Hepatocyte (in vitro differentiated cells): ENCODE measurements around the gene OLFML3. TPM values are rescaled to one million over a fixed set of nuclear protein-coding genes. Genes with fewer than 3 reads are reported as not detected.

Experiments used
- DNase-seq: peaks from one replicate; pipeline ENCODE4 v3.0.0-alpha.2; 2016; ENCODE audit warnings: low spot score
- H2AFZ ChIP-seq: fragments of 200-600 bp; sonication (generic); 2 replicates; pipeline ENCODE4 v1.6.0; 2016; ENCODE audit warnings: antibody characterized with exemption, mild to moderate bottlenecking
- H3K27ac ChIP-seq: fragments of 200-600 bp; sonication (generic); 2 replicates; pipeline ENCODE4 v1.5.1; 2016; ENCODE audit warnings: mild to moderate bottlenecking
- H3K27me3 ChIP-seq: fragments of 200-600 bp; sonication (generic); 2 replicates; pipeline ENCODE4 v1.6.1; 2016
- H3K36me3 ChIP-seq: fragments of 200-600 bp; sonication (generic); replicated peaks from 2 replicates; pipeline ENCODE4 v1.5.1; 2016; ENCODE audit warnings: low read depth; ENCODE audit not compliant: insufficient read depth
- H3K4me1 ChIP-seq: fragments of 200-600 bp; sonication (generic); 2 replicates; pipeline ENCODE4 v1.5.1; 2016; ENCODE audit warnings: mild to moderate bottlenecking, moderate library complexity; ENCODE audit not compliant: insufficient read depth
- H3K4me2 ChIP-seq: fragments of 200-600 bp; sonication (generic); 2 replicates; pipeline ENCODE4 v1.6.0; 2016
- H3K4me3 ChIP-seq: fragments of 200-600 bp; sonication (generic); 2 replicates; pipeline ENCODE4 v1.5.1; 2016; ENCODE audit warnings: mild to moderate bottlenecking
- H3K79me2 ChIP-seq: fragments of 200-600 bp; sonication (generic); 2 replicates; pipeline ENCODE4 v1.6.0; 2017; ENCODE audit warnings: mild to moderate bottlenecking
- H3K9me2 ChIP-seq: fragments of 200-600 bp; sonication (generic); replicated peaks from 2 replicates; pipeline ENCODE4 v1.6.0; 2017; ENCODE audit warnings: mild to moderate bottlenecking; ENCODE audit not compliant: insufficient read depth
- H3K9me3 ChIP-seq: fragments of 200-600 bp; sonication (generic); 2 replicates; pipeline ENCODE4 v1.5.1; 2016; ENCODE audit warnings: low read depth, mild to moderate bottlenecking
- H4K20me1 ChIP-seq: fragments of 200-600 bp; sonication (generic); 2 replicates; pipeline ENCODE4 v1.6.0; 2016; ENCODE audit warnings: mild to moderate bottlenecking; ENCODE audit not compliant: insufficient read depth, poor library complexity, severe bottlenecking
- CTCF ChIP-seq: fragments of 200-600 bp; sonication (generic); IDR thresholded peaks from 2 replicates; pipeline ENCODE4 v1.5.1; 2016; ENCODE audit warnings: antibody characterized with exemption, mild to moderate bottlenecking; ENCODE audit not compliant: poor library complexity
- EZH2 ChIP-seq: fragments of 200-600 bp; sonication (generic); IDR thresholded peaks from 2 replicates; pipeline ENCODE4 v1.6.1; 2016; ENCODE audit warnings: antibody characterized with exemption, mild to moderate bottlenecking, borderline replicate concordance
- EZH2phosphoT487 ChIP-seq: fragments of 200-600 bp; sonication (generic); IDR thresholded peaks from one replicate; pipeline ENCODE4 v1.6.1; 2018; ENCODE audit warnings: antibody characterized with exemption, mild to moderate bottlenecking, low read depth, moderate library complexity; ENCODE audit not compliant: unreplicated experiment, severe bottlenecking
- WGBS: methylation state at CpG from one replicate; pipeline ENCODE4 v1.1.6; 2016; ENCODE audit warnings: low lambda C conversion rate; ENCODE audit errors: missing lambda C conversion rate; 5-methylcytosine and 5-hydroxymethylcytosine counted together
- polyA plus RNA-seq: library from polyadenylated mRNA; unstranded; fragments of >200 nt; fragmentation: Nextera tagmentation; extraction: Ambion mirVana; gene quantifications from 2 replicates; pipeline ENCODE4 v1.2.1, GENCODE V29; 2016
- total RNA-seq: library from RNA; depleted of rRNA; stranded (reverse); fragments of >200 nt; gene quantifications from 2 replicates; pipeline ENCODE4 v1.2.3, GENCODE V29; 2014

Gene OLFML3
- 441 and 460 TPM in 2 replicates for total RNA-seq
- polyA plus RNA-seq: 494 and 559 TPM in 2 replicates

GRCh38 chr1:113978863-113979702, at the start of gene OLFML3:
TSS of gene OLFML3 (plus strand) at chr1:113979474. CDS start at chr1:113979517, 43 bp downstream.
- H2AFZ ChIP-seq: peak within 1 kb of the TSS; percentile 25
- peak; percentile 96 for DNase-seq
- TF ChIP-seq EZH2 (no peak), CTCF (peak; percentile 77)
- no peaks in the 10 kb centered on the region for H3K9me3 ChIP-seq
- no peaks in the 10 kb centered on the region for H3K36me3 ChIP-seq
- H4K20me1 ChIP-seq: no peaks in the 10 kb centered on the region
- WGBS: 5% methylated on average over 12 of the region's 13 CpGs
- H3K79me2 ChIP-seq: peaks cover 23% of the 10 kb centered on the region
- peak within 1 kb of the TSS; percentile 96 for H3K27ac ChIP-seq
- no peaks in the 10 kb centered on the region for H3K9me2 ChIP-seq
- peaks cover 54% of the 10 kb centered on the region for H3K4me1 ChIP-seq
- peak within 1 kb of the TSS; percentile 20 for H3K4me3 ChIP-seq
- no peaks in the 10 kb centered on the region for H3K27me3 ChIP-seq
- peak within 1 kb of the TSS; percentile 71 for H3K4me2 ChIP-seq

DNA sequence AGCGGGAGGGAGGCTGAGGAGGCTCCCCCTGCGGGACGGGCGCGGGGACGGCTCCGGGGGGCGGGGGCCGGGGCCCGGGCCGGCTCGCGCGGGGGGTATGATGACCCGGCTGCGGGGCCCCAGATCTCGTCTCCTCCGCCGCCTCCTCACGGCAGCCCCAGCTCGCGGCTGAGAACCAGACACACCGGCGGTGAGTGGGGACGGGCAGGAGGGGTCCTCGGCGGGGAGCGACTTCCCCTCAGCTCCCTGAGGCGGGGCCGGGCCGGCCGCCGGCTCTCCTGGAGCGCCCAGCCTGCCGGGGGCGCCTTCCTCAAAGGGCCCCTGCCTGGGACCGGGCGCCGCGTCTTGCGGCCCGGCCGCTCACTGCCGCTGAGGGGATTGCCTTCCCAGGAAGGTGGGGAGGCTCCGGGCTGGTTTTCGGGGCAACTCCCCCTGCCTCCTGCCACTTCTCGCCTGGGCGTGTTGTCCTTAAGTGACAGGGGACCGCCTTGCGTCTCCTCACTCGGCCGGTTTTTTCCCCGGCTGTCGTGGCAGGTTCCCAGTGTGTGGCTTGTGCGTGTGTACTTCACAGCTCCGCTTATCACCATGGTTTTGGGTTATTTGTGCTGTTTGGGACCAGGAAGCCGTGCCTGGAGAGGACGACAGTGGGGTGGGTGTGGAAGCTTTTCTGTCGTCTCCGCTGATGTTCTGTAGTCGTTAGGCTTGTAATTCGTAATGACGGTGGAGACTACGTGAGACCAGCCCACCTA, 49.4 kb upstream of the OLFML3 start:
- H3K9me3 ChIP-seq: no peaks in the 10 kb centered on the region
- TF ChIP-seq EZH2: no peak
- TF ChIP-seq CTCF: peak; percentile 21
- TF ChIP-seq EZH2phosphoT487: no peak

DNA sequence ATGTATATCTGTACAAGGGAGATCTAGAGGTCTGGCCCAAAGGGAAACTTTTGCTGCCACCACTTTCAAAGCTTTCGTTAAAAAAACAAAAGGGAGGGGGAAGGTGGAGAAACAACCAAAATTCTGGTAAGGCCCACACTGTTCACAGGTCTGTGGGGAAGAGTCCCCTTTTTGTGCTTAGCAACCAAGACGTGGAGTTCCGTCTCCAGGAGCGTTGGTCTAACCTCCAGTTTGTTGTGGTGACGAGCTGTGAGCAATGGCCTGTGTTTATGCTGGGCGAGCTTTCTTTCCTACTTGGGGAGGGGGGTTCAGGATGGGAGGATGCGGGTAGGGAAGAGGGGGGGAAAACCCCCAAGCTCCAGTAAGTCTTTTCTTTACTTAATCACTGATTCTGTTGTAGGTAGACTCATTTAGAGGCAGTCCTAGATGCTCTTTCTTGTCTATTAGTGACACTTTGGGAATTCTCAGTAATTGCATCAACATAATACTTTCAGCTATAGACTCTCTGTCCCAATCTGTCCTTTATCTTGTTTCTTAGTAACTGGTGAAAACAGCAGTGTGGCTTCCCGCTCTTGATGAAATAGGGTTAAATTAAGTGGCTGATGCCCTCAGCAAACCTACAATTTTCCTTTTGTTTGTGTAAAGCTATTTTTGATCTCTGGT, 48.6 kb upstream of the OLFML3 start:
- Histone ChIP-seq H3K27ac (peak overlapping the region; percentile 98), H2AFZ (peak overlapping the region; percentile 67), H3K4me1 (peaks cover 27% of the 10 kb centered on the region), H3K79me2 (peaks cover 60% of the 10 kb centered on the region), H4K20me1 (peaks cover 28% of the 10 kb centered on the region), H3K27me3 (no peaks in the 10 kb centered on the region), H3K4me2 (peak overlapping the region; percentile 87), H3K4me3 (peak overlapping the region; percentile 95), H3K9me3 (no peaks in the 10 kb centered on the region), H3K9me2 (no peaks in the 10 kb centered on the region), H3K36me3 (no peaks in the 10 kb centered on the region)
- TF ChIP-seq EZH2phosphoT487 (no peak), CTCF (no peak), EZH2 (no peak)
- 5% methylated on average over 8 of the region's 8 CpGs for WGBS
- peak; percentile 66 for DNase-seq

More for the DNA sequence above, 49.4 kb upstream of the OLFML3 start:
- Histone ChIP-seq H3K27ac (peak overlapping the region; percentile 98), H2AFZ (peak overlapping the region; percentile 67), H4K20me1 (peaks cover 25% of the 10 kb centered on the region), H3K27me3 (no peaks in the 10 kb centered on the region), H3K4me3 (peak overlapping the region; percentile 95), H3K4me2 (peak overlapping the region; percentile 87), H3K36me3 (no peaks in the 10 kb centered on the region), H3K79me2 (peaks cover 53% of the 10 kb centered on the region), H3K9me2 (no peaks in the 10 kb centered on the region), H3K4me1 (peaks cover 27% of the 10 kb centered on the region)
- DNase-seq: peak; percentile 79
- WGBS: 1% methylated on average over 44 of the region's 64 CpGs
